GM18861 (cell line): ENCODE results near the gene CENPE.

ENCODE experiments used
- ATAC-seq: cut with Tn5 transposase; IDR thresholded peaks from one replicate; pipeline ENCODE4 v1.9.1; 2021; ENCODE audit not compliant: unreplicated experiment

CENPE gene

GRCh38 chr4:103126126-103126525, 72.0 kb downstream of the CENPE start:
- no peak for ATAC-seq

GRCh38 chr4:103123114-103123513, 75.0 kb downstream of the CENPE start:
- ATAC-seq, result no peak

GRCh38 chr4:103118166-103118565, 80.0 kb downstream of the CENPE start:
- ATAC-seq, result no peak

- ATAC-seq, result no peak
Observed at GRCh38 chr4:103111598-103111997, 86.5 kb downstream of the CENPE start.

- ATAC-seq, result no peak
Observed at GRCh38 chr4:103108542-103108941, 89.6 kb downstream of the CENPE start.

- ATAC-seq, result no peak
Observed at GRCh38 chr4:103105558-103106356, 92.4 kb downstream of the CENPE start.

- no peak for ATAC-seq
Observed at GRCh38 chr4:103104886-103105285, 93.3 kb downstream of the CENPE start.

GRCh38 chr4:103100691-103101090, 97.5 kb downstream of the CENPE start:
- no peak for ATAC-seq

- ATAC-seq, result peak; percentile 99
Observed at GRCh38 chr4:103099691-103100392, 98.3 kb downstream of the CENPE start, which contains the start of gene BDH2. Gene BDH2, minus strand, starts transcription at chr4:103099834. Its CDS starts 3,580 bp downstream, at chr4:103096254.

- no peak for ATAC-seq
Observed at GRCh38 chr4:103098756-103099440, 99.2 kb downstream of the CENPE start.

GRCh38 chr4:103098341-103098740, 99.8 kb downstream of the CENPE start:
- no peak for ATAC-seq

GRCh38 chr4:103097112-103097511, 101.0 kb downstream of the CENPE start:
- ATAC-seq, result no peak

- ATAC-seq, result no peak
Observed at GRCh38 chr4:103095080-103095479, 103.1 kb downstream of the CENPE start.

- ATAC-seq, result no peak
Observed at GRCh38 chr4:103092245-103092644, 105.9 kb downstream of the CENPE start.

- ATAC-seq, result peak; percentile 83
Observed at GRCh38 chr4:103091601-103092223, 106.4 kb downstream of the CENPE start.

- no peak for ATAC-seq
Observed at GRCh38 chr4:103089481-103089880, 108.7 kb downstream of the CENPE start.

- ATAC-seq, result no peak
Observed at GRCh38 chr4:103086551-103086950, 111.6 kb downstream of the CENPE start.

GRCh38 chr4:103085555-103086196, 112.5 kb downstream of the CENPE start:
- no peak for ATAC-seq

- ATAC-seq, result no peak
Observed at GRCh38 chr4:103079621-103080020, 118.5 kb downstream of the CENPE start.

- peak; percentile 27 for ATAC-seq
Observed at GRCh38 chr4:103076747-103077347, 121.3 kb downstream of the CENPE start, which contains the start of gene SLC9B2. Gene SLC9B2, minus strand, starts transcription at chr4:103076761. Its CDS starts 9,211 bp downstream, at chr4:103067550.
